A673 (cell line): Measurements from ENCODE around the gene IGLL1. TPM values are rescaled to one million over a fixed set of nuclear protein-coding genes. Genes with fewer than 3 reads are reported as not detected.
"Not testable (repeated sequence)": the region's sequence is repeated elsewhere in the genome, so short reads cannot be mapped to it uniquely, and the experiment has no call there.

Source experiments
- BruUV-seq: library from RNA; stranded (reverse); fragments of 400-500 nt; replicated peaks from 2 replicates; lab custom pipeline; 2021; lab: Mats Ljungman, UMichigan
- CTCF ChIA-PET: fragments of 300-600 bp; sonication (Branson Sonifier 250); formaldehyde crosslinking; loops from one replicate; lab custom pipeline; 2022; ENCODE audit warnings: antibody characterized with exemption; lab: Charles Lee
- POLR2A ChIA-PET: fragments of 300-600 bp; sonication (Branson Sonifier 250); formaldehyde crosslinking; loops from one replicate; lab custom pipeline; 2022; ENCODE audit warnings: antibody characterized with exemption; ENCODE audit not compliant: low non-redundant PET; lab: Charles Lee
- DNase-seq: peaks from one replicate; pipeline ENCODE4 v3.0.0-alpha.2; 2015; ENCODE audit warnings: low spot score
- H3K27ac ChIP-seq: fragments of 200-600 bp; sonication (generic); 2 replicates; pipeline ENCODE4 v1.5.1; 2016; ENCODE audit warnings: mixed run types, low read depth, mild to moderate bottlenecking, mixed read lengths, antibody characterized with exemption, low read length; ENCODE audit not compliant: poor library complexity, severe bottlenecking
- H3K27me3 ChIP-seq: fragments of 200-600 bp; sonication (generic); replicated peaks from 2 replicates; pipeline ENCODE4 v1.6.1; 2017; ENCODE audit warnings: mixed run types, low read depth, mild to moderate bottlenecking, mixed read lengths, antibody characterized with exemption, low read length; ENCODE audit not compliant: insufficient read depth, poor library complexity
- H3K36me3 ChIP-seq: fragments of 200-600 bp; sonication (generic); 2 replicates; pipeline ENCODE4 v1.6.1; 2016; ENCODE audit warnings: mixed run types, mild to moderate bottlenecking, mixed read lengths, antibody characterized with exemption, low read length; ENCODE audit not compliant: insufficient read depth, poor library complexity, severe bottlenecking
- H3K4me1 ChIP-seq: fragments of 200-600 bp; sonication (generic); 2 replicates; pipeline ENCODE4 v1.6.1; 2017; ENCODE audit warnings: mixed run types, mild to moderate bottlenecking, mixed read lengths, antibody characterized with exemption, low read length; ENCODE audit not compliant: insufficient read depth, poor library complexity, severe bottlenecking
- H3K4me3 ChIP-seq: fragments of 200-600 bp; sonication (generic); 2 replicates; pipeline ENCODE4 v1.5.1; 2016; ENCODE audit warnings: low read depth, mixed run types, mild to moderate bottlenecking, mixed read lengths, low read length; ENCODE audit not compliant: poor library complexity, severe bottlenecking
- H3K9me3 ChIP-seq: fragments of 200-600 bp; sonication (generic); 2 replicates; pipeline ENCODE4 v1.6.1; 2016; ENCODE audit warnings: mixed run types, low read depth, mild to moderate bottlenecking, mixed read lengths, antibody characterized with exemption, low read length; ENCODE audit not compliant: poor library complexity, severe bottlenecking
- EZH2 ChIP-seq: fragments of 200-600 bp; sonication (generic); IDR thresholded peaks from 2 replicates; pipeline ENCODE4 v1.6.1; 2017; ENCODE audit warnings: borderline replicate concordance, low read depth, mild to moderate bottlenecking, mixed read lengths, antibody characterized with exemption, low read length; ENCODE audit not compliant: poor library complexity, severe bottlenecking
- intact Hi-C: fragments of 100-400 bp; cut with micrococcal nuclease; formaldehyde crosslinking; loops from one replicate; pipeline ENCODE4 v1.10.0; 2022; ENCODE audit not compliant: unreplicated experiment
- total RNA-seq: library from RNA; stranded (reverse); gene quantifications from 2 replicates; pipeline ENCODE4 v1.2.3, GENCODE V29; 2021
- TF ChIP-seq, protein P1 (sequence below): fragments of 300-800, 200-600 bp; sonication (generic); conservative IDR thresholded peaks from 2 replicates; pipeline ENCODE4 v1.5.1; 2017; ENCODE audit warnings: low read depth, mild to moderate bottlenecking, antibody characterized with exemption, low read length, moderate library complexity, mixed read lengths

The IGLL1 gene
- total RNA-seq, 1 experiment from 2014 or later, result not detected

DNA sequence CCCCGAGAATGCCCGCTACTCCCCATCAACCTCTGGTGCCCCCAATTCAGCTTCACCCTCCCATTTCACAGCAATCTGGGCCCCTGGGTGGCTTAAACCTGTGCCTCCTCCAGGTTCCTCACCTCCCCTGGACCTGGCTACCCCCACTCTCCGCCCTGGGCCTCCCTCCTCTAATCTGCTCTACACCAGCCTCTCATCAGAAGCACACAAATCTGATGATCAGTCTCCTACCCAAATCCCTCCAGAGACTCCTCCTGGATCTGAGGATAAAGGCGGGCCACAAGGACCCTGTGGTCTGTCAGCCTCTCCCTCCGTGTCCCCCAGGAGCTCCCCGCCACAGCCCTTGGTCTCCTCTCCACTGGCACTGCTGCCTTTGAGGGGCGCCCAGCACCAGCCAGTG is 23.2 kb upstream of the IGLL1 start:
- no peaks in the 10 kb centered on the region for H3K9me3 ChIP-seq
- H3K36me3 ChIP-seq, result no peaks in the 10 kb centered on the region
- DNase-seq, result no peak
- no peak overlapping the region for H3K4me3 ChIP-seq
- TF ChIP-seq, protein P1, sequence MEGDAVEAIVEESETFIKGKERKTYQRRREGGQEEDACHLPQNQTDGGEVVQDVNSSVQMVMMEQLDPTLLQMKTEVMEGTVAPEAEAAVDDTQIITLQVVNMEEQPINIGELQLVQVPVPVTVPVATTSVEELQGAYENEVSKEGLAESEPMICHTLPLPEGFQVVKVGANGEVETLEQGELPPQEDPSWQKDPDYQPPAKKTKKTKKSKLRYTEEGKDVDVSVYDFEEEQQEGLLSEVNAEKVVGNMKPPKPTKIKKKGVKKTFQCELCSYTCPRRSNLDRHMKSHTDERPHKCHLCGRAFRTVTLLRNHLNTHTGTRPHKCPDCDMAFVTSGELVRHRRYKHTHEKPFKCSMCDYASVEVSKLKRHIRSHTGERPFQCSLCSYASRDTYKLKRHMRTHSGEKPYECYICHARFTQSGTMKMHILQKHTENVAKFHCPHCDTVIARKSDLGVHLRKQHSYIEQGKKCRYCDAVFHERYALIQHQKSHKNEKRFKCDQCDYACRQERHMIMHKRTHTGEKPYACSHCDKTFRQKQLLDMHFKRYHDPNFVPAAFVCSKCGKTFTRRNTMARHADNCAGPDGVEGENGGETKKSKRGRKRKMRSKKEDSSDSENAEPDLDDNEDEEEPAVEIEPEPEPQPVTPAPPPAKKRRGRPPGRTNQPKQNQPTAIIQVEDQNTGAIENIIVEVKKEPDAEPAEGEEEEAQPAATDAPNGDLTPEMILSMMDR, result no peak
- TF ChIP-seq EZH2, result no peak
- H3K27me3 ChIP-seq, result no peaks in the 10 kb centered on the region
- intact Hi-C loops, result no loop called here
- H3K4me1 ChIP-seq, result no peaks in the 10 kb centered on the region
- no TSS peak for BruUV-seq
- CTCF ChIA-PET, result no interaction called here
- no peak overlapping the region for H3K27ac ChIP-seq
- POLR2A ChIA-PET, result no interaction called here

DNA sequence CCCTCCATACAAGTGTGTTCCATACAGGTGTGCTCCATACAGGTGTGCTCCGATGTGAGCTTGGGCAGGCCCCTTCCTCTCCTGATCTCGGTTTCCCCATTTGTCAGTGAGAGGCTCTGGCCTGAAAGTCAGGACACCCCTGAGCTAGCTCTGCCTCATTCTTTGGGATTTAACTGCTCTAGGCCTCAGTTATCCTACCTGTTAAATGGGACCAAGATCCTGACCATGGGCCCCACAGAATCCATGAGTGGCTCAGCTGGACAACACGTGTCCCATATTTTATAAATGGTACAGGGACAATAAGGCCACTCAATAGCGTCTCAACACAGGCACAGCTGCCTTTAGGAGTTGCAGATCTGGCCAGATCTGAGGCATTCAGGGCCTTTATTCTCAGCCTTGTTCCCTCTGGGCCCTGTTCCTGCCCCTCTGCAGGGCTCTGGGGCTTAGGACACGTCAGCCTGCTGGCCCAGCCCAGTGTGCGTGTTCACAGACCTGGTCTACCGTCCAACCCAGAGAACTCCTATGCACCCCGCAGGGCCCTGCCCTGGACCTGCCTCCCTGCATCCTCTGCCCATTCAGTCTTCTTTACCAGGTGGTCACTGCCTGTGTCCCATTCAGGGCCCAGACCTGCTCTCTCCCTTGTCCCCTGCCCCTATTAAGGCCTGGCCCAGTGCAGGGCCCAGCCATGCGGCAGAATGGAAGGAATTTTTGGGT is 18.9 kb upstream of the IGLL1 start:
- DNase-seq, result no peak
- Histone ChIP-seq H3K4me3 (no peak overlapping the region), H3K27ac (no peak overlapping the region), H3K36me3 (no peaks in the 10 kb centered on the region), H3K27me3 (no peaks in the 10 kb centered on the region), H3K9me3 (no peaks in the 10 kb centered on the region), H3K4me1 (no peaks in the 10 kb centered on the region)
- intact Hi-C loops, result loop anchor here (10.0 kb wide), 1 partner anchor 194 kb away; no protein-coding TSS in a partner anchor
- ChIA-PET POLR2A (no interaction called here), CTCF (no interaction called here)
- TF ChIP-seq, protein P1, result no peak
- TF ChIP-seq EZH2, result no peak
- BruUV-seq, result no TSS peak

DNA sequence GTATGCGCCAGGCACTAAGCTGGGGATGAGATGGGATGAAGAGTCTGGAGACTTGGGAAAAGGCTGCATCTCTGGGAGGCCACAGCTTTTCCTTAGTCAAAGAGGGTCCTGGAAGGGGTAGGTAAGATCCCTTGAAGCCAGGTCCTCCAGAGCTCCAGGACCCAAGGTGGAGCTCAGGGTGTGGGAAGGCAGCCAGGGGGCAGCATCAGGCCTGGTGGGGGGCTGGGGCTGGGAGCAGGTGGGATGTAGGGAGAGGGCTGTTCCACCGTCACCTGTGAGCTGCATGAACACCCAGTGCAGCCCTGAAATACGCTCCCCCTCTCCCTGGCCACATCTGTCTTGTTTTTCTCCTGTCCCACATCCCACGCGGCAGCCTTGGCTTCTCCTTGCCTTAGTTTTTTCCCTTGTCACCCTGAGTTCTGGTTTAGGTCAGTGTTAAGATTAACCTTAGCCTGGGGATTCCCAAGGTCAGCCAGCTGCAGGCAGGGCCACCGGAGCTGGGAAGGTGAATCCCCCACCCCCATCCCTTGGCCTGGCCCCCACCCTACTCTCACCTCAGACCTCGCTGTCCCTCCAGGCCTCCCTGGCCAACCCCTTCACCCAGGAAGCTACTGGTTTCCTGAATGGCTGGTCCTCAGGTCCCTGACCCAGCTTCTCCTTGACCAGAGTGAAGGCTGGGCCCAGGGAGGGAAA is 17.6 kb upstream of the IGLL1 start:
- BruUV-seq, H3K9me3 ChIP-seq, H3K27me3 ChIP-seq, H3K4me3 ChIP-seq, H3K4me1 ChIP-seq, H3K36me3 ChIP-seq, POLR2A ChIA-PET, H3K27ac ChIP-seq, CTCF ChIA-PET, DNase-seq: not testable (repeated sequence)
- intact Hi-C loops, result loop anchor here (10.0 kb wide), 1 partner anchor 193 kb away; no protein-coding TSS in a partner anchor

DNA sequence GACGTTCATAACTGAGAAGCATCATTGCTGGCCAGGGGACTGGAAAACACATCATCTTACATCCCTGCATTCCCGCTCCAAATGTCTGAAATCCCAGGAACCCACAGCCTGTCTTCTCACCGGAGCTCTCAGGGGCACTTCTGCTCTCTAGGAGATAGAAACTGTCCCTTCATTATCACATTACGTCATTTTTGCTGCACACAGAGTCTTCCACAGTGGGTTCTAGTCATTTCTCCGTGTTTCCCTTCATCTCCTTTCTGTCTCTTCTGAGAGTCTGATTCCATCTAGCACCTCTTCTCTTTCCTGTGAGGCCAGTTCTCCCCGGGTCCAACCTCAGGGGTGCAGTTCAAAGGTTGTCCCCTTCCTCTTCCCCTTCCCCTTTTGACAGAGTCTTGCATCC is 15.8 kb upstream of the IGLL1 start:
- intact Hi-C loops, result loop anchor here (10.0 kb wide), 1 partner anchor 191 kb away; no protein-coding TSS in a partner anchor
- CTCF ChIA-PET, H3K4me3 ChIP-seq, POLR2A ChIA-PET, DNase-seq, BruUV-seq, H3K27me3 ChIP-seq, H3K36me3 ChIP-seq, H3K4me1 ChIP-seq, H3K9me3 ChIP-seq, H3K27ac ChIP-seq: not testable (repeated sequence)
